Pulmonary artery endothelial cell (primary cell): Measurements from ENCODE around the gene UMODL1. TPM values are rescaled to one million over a fixed set of nuclear protein-coding genes. Genes with fewer than 3 reads are reported as not detected.

Experiments used
- DNase-seq: peaks from one replicate; pipeline ENCODE4 v3.0.0-alpha.2; 2011; ENCODE audit warnings: low read depth, low spot score
- total RNA-seq: library from RNA; depleted of rRNA; stranded (reverse); fragments of >200 nt; gene quantifications from 2 replicates; pipeline ENCODE4 v1.2.3, GENCODE V29; 2014

The UMODL1 gene
- total RNA-seq, 1 donor from 2014 or later: not detected

DNA sequence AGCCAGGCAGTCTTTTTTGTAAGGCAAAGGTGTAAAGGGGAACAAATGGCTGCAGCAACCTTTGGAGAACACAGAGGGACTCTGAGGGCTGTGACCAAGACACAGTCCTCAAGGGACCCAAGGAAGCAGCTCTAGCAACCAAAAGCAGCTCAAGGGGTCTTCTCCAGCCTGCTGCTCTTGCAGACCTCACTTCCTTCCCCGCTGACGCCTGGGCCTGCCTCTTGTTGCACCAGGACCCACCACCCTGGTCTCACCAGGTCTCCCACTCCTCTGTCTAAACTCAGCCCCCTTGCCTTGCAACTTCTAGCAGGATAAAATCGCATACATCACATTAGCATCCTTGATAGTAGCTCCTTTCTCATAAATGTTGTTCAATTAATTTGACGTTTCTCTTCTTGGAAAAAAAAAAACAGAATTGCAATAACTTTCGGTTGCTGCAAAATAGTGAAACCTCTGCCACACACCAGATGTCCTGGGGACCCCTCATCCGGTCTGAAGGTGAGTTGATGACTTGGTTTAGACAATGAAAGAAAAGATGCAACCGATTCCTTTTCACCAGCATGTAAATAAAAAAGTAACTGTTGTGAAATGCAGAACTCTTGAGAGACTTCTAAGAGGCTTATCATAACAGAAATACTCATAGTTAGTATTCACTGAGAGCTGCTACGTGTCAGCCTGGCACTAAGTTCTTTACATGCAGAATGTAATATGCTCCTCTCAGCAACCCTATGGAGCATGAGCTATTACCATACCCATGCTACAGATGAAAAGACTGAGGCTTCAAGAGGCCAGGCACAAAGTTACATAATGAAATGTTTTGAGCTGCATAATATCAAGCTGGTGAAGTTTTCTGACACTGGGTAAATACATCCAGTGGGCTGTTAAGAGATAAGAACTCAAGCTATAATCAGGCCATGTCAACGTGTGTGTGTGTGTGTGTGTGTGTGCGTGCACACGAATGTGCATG lies 58.5 kb downstream of the UMODL1 start:
- DNase-seq: no peak

DNA sequence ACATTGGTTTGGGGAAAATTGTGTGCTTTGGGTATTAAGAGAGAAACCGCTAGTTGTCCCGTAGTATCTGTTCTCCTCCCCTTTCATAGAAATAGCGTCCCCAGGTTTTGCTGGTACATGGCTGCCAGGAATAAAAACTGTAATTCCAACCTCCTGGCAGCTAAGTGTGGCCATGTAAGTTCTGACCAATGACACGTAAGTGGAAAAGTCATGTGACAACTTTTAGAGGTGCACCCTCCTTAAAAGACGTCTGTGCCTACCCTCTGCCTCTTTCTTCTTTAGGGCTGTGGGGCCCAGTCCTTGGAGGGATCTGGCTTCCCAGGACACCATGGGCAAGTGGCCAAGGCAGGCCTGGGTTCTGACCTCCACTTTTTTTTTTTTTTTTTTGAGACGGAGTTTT lies 59.3 kb downstream of the UMODL1 start:
- DNase-seq: no peak

DNA sequence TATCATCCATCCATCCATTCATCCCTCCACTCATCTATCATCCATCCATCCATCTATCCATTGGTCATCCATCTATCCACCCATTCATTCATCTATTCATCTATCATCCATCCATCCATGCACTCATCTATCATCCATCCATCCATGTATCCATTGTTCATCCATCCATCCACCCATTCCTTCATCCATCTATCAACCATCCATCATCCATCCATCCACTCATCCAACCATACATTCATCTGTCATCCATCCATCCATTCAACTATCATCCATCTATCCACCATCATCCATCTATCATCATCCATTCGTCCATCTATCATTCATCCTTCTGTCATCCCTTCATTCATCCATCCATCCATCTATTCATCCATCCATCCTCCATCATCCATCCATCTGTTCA lies 61.1 kb downstream of the UMODL1 start:
- DNase-seq: no peak

DNA sequence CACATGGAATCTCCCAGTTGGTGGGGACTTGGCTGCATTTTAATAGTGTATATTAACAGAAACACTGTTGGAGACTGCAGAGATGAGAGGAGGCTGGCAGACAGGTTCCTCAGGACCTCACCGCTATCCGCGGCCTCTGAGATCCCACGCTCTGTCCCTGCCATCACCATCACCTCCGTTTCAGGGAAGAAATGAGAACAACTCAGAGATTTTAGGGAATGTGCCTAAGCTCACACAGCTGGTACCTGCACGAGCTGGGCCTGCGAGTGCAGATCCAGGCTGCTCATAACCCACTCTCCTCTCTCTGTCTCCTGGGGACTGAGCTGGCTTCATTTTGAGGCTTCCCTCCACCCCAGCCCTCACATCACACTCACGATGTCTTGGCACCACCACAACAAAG lies 62.0 kb downstream of the UMODL1 start:
- DNase-seq: no peak

DNA sequence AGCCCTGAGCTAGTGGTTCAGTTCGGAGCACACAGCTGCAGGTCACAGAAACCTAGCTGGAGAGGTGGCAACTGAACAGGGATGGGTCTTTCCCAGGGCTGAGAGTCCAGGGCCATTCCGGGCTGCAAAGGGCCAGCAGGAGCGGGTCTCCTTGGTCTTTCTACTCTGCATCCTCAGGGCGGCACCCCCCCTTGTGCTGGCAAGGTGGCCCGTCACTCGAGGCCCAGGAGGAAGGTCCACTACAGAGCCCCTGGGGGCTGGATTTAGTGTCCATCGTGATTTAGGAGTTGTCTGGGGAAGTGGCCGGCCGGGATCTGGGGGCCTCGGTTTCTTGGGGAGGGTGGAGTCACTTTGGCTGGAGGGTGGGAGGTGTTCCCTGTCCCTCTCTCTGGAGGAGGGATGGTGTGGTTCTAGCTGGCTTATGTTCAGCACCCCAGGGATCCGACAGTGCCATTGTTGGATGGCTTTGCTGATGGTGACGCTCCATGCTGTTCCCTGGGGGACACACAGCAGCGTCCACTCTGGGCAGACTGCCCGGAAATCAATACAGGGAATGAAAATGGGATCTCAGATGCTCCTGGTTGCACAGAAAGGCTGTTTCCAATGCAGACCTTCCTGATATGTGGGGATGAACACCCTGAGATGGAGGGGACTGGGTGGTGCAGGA lies 64.4 kb downstream of the UMODL1 start:
- no peak for DNase-seq

DNA sequence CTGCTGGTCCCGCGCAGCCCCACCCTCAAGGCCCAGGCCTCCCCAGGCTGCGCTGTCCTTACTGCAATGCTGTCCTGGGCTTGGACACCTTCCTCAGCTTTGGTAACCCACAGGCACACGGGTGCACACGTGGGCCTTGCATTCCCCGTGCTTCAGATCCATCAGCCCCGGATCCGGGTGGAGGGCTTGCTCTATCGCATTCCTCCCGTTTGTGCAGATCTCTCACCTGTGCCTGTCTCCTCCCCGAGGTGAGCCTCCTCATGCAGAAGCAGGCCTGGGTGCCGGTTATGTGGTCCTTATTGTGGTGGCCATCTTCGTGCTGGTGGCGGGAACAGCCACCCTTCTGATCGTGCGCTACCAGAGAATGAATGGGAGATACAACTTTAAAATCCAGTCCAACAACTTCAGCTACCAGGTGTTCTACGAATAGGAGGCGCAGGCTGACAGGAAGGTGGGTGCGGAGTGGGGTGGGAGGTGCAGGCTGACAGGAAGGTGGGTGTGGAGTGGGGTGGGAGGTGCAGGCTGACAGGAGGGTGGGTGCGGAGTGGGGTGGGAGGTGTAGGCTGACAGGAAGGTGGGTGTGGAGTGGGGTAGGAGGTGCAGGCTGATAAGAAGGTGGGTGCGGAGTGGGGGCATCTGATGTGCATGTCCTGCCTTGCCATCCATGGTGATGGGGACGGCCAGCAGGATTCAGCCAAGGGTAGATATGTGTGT lies 66.2 kb downstream of the UMODL1 start:
- DNase-seq: no peak

DNA sequence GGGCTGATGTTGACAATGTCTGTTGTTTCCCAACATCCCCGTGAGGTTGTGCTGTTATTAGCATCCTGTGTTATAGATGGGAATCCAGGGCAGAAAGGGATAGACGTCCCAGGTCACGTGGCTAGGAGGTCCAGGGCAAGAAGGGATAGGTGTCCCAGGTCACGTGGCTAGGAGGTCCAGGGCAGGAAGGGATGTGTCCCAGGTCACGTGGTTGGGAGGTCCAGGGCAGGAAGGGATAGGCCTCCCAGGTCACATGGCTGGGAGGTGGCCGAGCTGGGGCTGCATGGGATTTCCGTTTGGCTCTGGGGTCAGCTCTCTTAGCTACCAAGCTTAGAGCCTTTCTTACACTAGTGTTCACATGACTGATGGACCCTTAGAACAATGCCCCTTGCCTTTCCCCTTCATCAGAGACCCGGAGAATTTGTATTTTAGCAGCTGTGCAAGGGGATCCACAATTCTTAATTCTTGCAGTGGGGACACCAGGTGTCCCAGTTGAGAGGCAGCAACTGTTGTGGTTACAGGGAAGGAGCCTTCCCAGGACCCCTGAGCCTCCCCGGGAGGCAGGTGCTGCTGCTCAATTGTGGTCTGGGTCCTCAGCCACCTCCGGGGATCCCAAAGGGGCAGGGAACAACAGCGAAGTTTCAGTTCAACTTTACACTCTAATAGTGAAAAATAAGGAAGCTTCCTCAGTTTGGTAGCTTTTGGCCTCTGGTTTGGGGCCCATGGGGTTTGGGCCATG lies 69.2 kb downstream of the UMODL1 start:
- no peak for DNase-seq

DNA sequence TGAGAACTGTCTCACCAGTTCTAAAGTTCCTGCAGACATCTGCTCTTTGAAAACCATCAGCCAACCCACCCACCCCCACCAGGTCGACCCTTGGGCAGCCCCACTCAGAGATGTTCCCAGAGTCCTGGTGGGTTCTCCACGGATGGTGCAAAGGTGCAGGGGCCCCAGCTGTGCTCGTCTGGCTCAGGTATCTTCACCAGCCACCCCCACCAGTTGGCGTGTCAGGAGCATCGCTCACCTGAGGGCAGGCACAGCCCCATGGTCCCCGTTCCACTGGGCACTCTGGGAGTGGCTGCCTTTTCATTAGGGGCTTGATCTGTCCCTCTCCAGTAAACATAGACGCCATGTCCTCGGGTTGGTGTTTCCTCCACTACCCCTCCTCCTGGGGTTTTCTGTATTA lies 70.5 kb downstream of the UMODL1 start:
- no peak for DNase-seq

DNA sequence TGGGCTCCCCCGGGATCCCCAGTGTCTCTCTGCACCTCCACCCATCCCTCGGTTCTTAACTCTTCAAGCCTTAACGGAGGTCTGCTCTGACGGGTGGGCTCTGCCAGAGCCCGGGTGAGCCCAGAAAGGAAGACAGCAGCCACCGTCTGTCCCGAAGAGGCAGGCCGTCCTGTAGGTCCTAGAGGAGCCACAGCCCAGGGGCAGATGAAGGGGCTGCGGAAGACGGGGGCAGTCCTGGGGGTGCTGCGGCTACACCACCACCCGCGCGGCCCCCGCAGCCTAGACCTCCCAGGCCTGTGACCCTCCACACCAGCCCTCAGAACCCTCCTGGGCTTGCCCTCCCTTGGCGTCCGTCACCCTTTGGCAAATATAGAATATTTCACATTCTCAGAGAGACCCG lies 71.0 kb downstream of the UMODL1 start:
- DNase-seq: no peak

DNA sequence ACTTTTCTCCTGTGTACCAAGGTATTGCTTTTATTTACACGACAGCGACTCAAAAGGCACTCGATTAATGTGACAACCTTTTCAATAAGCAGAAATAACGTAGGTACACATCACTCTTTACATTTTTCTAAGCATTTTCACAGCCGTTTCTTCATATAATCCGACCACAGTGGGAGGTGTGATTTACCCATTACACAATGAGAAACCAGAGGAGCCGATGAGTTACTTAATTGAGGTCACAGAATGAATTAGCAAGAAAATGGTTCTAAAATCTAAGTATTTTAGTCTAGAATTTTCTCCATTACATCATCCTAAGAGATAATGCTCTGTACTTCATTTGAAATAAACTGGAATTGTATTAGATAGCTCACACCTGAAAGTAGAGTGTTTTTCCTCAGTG lies 71.5 kb downstream of the UMODL1 start:
- DNase-seq: no peak

DNA sequence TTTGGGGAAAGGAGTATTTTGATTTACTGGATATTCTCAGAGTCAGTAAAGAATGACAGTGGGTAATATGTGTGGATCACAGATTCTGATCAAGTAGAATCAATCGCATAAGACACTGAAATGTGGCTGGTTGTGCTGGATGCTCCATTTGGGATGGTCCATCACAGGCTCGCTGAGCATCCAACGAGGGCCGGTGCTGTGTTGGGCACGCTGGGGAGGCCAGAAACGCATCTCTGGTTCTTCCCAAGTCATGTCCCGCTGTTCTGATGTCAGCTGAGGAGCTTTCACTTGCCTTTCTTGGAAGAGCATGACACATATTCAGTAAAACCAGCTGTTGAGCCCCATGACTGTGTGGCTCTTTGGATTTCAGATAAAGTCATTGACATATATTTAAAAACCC lies 72.0 kb downstream of the UMODL1 start:
- no peak for DNase-seq

DNA sequence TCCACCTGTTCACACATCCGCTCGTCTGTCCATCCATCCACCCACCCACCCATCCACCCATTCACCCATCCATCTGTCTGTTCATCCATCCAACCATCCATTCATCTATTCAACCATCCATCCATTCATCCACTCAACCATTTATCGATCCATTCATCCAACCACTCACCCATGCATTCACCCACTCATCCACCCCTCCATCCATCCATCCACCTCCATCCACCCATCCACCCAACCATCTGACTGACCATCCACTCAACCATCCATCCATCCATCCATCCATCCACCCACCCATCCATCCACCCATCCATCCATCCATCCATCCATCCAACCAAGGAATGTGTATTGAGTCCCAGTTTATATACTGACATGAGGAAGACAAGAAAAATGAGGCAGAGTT lies 73.1 kb downstream of the UMODL1 start:
- no peak for DNase-seq

DNA sequence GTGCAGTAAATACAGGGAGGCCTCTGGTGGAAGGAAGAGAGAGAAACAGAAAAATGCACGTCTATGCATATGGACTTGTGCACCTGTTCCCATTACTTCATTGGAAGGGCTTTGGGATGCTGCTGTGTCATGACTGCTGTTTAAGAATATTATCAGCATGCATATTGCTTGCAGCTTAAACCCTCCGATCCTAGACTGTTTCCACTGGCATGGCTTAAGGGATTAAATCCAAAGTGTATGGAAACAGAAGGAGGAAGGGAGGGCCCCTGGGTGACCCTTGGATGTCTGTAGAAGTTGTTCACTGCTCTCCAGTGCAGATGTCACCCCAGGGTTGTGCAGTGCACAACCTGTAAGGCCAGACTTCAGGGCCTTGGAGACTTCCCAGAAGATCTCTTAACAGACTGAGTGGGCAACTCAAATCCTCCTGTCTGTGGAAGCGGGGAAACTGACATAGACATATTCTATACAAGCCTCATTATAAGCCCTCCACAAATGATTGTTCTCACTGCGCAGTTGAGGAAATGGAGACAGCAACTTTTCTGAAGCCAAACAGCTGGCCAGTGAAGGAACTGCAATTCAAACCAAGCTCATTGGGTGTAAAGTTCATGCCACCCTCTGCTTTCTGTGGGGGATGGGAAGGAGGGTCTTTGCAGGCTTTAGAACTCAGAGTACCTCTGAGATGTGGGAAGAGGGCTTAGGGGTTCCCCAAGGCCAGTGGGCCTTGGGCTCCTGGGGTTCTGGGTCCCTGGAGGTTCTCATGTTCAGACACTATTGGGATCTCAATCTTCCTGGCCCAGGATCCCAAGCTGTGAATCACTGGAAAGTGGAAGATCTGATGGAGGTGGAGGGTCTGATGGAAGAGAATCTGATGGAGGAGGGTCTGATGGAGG lies 73.8 kb downstream of the UMODL1 start:
- no peak for DNase-seq

DNA sequence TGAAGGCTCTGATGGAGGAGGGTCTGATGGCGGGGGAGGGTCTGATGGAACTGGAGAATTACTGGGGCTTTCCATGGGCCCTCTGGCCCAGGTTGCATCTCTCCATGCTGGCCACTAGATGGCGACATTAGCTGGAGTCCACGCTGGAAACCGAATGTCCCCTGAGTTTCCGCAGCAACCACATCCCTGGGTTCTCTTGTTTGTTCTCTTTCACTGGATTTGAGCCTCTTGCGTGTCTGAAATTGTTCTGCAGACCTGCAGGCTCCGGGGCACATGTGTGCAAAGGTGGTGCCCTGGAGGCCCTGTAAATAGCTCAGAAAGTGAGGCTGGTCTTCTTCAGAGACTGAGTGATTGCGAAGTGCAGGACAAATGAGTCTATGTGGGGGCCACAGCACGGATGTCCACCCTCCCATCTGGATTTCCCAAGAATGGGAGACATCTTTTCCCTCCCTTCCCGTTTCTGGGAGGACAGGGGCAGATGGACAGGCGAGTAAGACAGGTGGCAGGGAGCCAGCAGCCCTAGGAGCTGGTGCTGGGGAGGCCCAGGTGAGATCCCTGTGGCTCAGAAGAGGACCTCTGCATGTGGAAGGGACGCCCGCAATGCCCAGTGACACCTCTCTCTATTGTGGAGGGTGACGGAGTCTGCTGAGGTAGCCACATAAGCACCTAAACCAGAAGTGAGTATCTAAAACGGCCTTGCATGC lies 74.6 kb downstream of the UMODL1 start:
- DNase-seq: no peak

DNA sequence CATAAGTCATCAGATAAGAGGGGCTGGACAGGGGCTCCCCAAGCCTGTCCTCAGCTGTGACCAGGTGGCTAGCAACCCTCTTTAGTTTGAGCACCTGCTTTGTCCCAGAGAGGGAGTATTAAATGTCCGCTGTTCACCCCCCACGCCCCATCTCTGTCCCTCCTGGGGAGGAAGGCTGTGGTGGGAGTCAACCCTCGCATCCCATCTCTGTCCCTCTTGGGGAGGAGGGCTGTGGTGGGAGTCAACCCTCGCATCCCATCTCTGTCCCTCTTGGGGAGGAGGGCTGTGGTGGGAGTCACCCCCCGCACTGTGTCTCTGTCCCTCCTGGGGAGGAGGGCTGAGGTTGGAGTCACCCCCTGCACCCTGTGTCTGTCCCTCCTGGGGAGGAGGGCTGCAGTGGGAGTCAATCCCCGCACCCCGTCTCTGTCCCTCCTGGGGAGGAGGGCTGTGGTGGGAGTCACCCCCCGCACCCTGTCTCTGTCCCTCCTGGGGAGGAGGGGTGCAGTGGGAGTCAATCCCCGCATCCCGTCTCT lies 75.2 kb downstream of the UMODL1 start:
- DNase-seq: no peak

DNA sequence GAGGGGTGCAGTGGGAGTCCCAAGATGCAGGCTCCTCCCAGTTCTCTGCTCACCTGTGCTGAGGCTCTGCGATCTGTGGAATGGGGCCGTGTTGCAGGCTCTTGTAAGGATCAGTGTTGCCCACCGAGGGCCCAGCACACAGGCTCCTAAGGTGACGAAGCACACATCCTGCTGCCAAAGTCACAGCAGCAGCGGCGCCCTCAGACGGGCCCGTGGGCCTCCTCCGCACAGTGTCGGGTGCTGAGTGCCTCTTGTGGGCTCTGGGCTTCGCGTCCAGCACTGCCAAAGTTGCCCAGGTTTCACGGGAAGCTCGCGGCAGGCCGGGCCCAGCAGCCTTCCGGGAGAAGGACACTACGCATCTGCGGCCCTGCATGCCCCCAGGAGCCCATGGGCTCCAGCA lies 75.7 kb downstream of the UMODL1 start:
- no peak for DNase-seq

DNA sequence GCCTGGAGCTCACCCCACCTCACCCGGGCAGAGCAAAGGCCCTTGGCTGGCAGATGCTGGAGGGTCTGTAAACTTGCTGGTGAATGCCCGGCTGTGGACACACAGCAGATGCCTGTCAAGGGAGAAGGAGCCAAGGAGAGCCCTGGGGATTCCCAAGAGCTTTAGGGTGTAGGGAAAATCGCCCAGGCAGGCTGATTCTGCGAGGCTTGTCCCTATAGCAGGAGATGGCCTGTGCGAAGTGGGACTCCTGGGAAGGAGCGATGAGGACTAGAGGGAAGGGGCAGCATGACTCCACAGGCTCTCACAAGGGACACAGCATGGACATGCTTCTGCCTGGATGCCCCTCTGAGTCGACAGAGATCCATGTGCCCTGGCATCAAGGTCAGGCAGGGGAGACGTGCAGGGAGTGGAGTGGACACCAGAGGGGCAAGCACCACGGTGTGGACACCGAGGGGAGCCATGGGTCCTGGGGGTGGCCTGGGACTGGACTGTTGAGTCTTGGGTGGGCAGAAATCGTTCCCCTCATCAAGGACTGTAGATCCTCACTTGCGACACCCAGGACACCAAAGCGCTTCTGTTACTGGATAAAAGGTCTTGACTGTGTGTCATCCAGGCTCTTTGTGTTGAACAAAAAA lies 76.4 kb downstream of the UMODL1 start:
- DNase-seq: no peak

DNA sequence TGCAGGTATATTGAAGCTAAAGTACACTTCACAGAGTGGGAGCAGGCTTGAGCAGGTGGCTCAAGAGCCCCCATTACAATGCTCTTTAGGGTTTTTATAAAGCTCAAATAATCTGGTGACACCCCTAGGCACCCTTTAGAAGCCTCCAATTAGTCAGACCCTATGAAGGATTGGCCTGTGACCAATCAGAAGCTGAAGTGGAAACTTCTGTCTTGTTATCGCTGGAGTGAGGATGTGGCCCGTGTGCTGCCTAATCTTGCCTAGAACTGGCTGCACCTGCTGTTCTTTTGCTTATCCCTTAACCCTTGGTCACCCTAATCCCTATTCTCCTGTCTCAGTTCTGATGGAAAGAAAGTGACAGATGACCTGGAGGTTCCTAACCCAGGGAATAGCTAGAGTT lies 77.0 kb downstream of the UMODL1 start:
- DNase-seq: no peak

DNA sequence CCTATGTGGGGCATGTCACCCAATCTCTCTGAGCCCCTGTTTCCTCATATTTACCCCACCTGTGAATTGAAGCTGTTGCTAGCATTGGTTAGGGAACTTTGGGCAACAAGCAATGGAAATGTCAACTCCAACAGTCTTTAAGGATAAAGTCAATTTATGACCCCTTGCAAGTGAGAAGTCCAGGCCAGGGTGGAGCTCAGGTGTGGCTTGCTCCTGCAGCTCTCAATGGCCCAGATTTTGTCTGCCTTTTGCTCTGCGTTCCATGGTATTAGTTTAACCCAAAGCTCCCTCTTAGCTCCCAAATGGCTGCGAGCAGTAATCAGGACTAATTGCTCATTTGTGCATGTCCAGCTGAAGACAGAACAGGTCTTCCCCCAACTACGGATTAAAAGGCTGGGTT lies 77.5 kb downstream of the UMODL1 start:
- no peak for DNase-seq
